Activated CD4-positive, alpha-beta T cell treated with anti-CD3 and anti-CD28 coated beads, Interleukin-2, amount 10 ng/mL, durations not matched to agents 24 days and 14 days (primary cell): ENCODE results near the gene TBCA. TPM values are rescaled to one million over a fixed set of nuclear protein-coding genes. Genes with fewer than 3 reads are reported as not detected.

Experiments used
- DNase-seq: peaks from one replicate; pipeline ENCODE4 v3.0.0; 2022
- H3K27ac Mint-ChIP-seq: one replicate; pipeline ENCODE4 v1.8.0; 2022; ENCODE audit warnings: mild to moderate bottlenecking, mixed read lengths
- H3K27me3 Mint-ChIP-seq: one replicate; pipeline ENCODE4 v1.8.0; 2022; ENCODE audit warnings: mixed read lengths
- H3K36me3 Mint-ChIP-seq: one replicate; pipeline ENCODE4 v1.8.0; 2022; ENCODE audit warnings: low read depth, mild to moderate bottlenecking, mixed read lengths
- H3K4me1 Mint-ChIP-seq: one replicate; pipeline ENCODE4 v1.8.0; 2021; ENCODE audit warnings: mixed read lengths
- H3K4me3 Mint-ChIP-seq: one replicate; pipeline ENCODE4 v1.8.0; 2022; ENCODE audit warnings: mild to moderate bottlenecking, moderate library complexity, mixed read lengths
- H3K9me3 Mint-ChIP-seq: one replicate; pipeline ENCODE4 v1.8.0; 2021; ENCODE audit warnings: mixed read lengths
- intact Hi-C: fragments of 100-400 bp; cut with micrococcal nuclease; formaldehyde crosslinking; loops from one replicate; pipeline ENCODE4 v1.15.1; 2023
- total RNA-seq: library from RNA; stranded (reverse); gene quantifications from 2 replicates; pipeline ENCODE4 v1.2.3, GENCODE V29; 2022

Gene TBCA
- total RNA-seq, 1 donor from 2014 or later = 207 TPM

DNA sequence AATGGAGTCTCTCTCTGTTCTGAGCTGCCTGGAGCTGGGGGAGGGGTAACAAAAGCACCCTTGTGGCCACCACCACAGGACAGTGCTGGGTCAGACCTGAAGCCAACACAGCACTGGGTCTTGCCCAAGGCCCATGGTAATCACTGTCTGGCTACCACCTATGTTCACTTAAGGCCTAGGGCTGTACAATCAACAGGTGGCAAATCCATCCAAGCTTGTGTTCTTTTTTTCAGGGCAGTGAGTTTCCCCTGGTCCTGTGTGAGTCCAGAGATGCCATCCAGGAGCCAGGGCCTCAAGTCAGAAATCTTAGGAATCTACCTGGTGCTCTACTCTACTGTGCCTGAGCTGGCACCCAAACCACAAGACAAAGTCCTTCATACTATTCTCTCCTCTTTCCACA is 117.5 kb downstream of the TBCA start:
- H3K27me3 Mint-ChIP-seq = peaks cover 43% of the 10 kb centered on the region
- H3K4me1 Mint-ChIP-seq = peaks cover 1% of the 10 kb centered on the region
- DNase-seq = no peak
- intact Hi-C loops = no loop called here
- H3K27ac Mint-ChIP-seq = no peak overlapping the region
- no peak overlapping the region for H3K4me3 Mint-ChIP-seq
- H3K9me3 Mint-ChIP-seq = no peaks in the 10 kb centered on the region
- no peaks in the 10 kb centered on the region for H3K36me3 Mint-ChIP-seq

DNA sequence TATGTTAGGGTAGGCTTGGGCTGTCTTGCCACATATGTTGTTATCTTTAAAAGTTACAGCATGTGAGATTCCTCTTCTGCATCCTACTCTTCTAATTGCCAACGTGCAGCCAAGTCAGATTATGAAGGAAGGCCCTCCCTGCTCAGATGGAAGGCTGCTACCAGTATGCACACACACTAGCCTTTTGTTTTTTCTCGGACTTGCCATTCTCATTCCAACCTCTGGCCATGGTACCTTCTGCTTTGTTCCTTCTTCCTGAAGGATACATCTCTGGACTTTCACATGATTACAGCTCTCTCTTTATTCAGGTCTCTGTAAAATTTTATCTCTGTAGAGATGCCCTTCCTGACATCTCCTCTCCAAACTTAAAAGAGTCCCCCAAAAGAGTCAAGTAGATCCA is 124.8 kb downstream of the TBCA start:
- H3K36me3 Mint-ChIP-seq = no peaks in the 10 kb centered on the region
- intact Hi-C loops = no loop called here
- H3K27ac Mint-ChIP-seq = no peak overlapping the region
- H3K4me1 Mint-ChIP-seq = no peaks in the 10 kb centered on the region
- no peak overlapping the region for H3K4me3 Mint-ChIP-seq
- H3K27me3 Mint-ChIP-seq = peaks cover 68% of the 10 kb centered on the region
- no peak for DNase-seq
- no peaks in the 10 kb centered on the region for H3K9me3 Mint-ChIP-seq

DNA sequence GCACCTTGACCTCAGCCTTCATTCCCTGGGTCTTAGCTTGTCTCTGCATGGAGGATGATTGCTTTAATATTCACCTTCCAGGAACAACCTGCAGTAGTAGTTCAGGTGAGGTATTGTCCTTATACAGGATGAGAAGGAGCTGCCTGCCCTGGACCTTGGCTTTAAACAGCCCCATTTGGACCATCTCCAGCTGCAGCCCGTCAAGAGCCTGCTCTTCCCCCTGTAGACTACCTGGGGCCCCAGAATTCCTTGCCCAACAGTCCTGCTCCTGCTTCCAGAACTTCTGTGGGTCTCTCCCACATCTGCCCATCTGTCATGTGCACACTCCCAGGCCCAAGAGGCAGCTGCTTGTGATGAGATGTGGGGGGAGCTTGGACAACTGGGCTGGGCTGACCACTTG is 125.5 kb downstream of the TBCA start:
- Mint-ChIP-seq H3K27ac (no peak overlapping the region), H3K9me3 (no peaks in the 10 kb centered on the region), H3K36me3 (no peaks in the 10 kb centered on the region), H3K27me3 (peaks cover 70% of the 10 kb centered on the region), H3K4me1 (no peaks in the 10 kb centered on the region), H3K4me3 (no peak overlapping the region)
- intact Hi-C loops = no loop called here
- no peak for DNase-seq

DNA sequence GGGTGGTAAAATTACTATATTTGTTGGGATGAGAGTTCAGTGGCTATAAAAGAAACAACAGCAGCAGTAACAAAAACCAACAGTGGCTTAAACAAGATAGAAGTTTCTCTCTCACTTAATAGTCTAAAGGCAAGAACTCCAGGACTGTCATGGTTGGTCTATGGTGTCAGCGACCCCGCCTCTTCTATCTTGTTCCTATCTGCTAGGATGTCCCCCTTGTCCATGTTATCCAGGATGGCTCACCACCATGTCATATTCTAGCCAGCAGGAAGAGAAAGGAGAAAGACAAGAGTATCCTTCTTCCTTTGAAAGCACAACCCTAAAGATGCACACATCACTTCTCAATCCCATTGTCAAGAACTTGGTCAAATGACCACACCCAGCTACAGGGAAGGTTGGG is 126.4 kb downstream of the TBCA start:
- H3K27ac Mint-ChIP-seq = no peak overlapping the region
- no peaks in the 10 kb centered on the region for H3K36me3 Mint-ChIP-seq
- peaks cover 3% of the 10 kb centered on the region for H3K4me1 Mint-ChIP-seq
- peaks cover 70% of the 10 kb centered on the region for H3K27me3 Mint-ChIP-seq
- intact Hi-C loops = loop anchor here (5.0 to 10.0 kb wide), 3 partner anchors 128 to 645 kb away; partner anchors contain the start of genes AP3B1 and TBCA
- DNase-seq = no peak
- no peak overlapping the region for H3K4me3 Mint-ChIP-seq
- H3K9me3 Mint-ChIP-seq = no peaks in the 10 kb centered on the region

DNA sequence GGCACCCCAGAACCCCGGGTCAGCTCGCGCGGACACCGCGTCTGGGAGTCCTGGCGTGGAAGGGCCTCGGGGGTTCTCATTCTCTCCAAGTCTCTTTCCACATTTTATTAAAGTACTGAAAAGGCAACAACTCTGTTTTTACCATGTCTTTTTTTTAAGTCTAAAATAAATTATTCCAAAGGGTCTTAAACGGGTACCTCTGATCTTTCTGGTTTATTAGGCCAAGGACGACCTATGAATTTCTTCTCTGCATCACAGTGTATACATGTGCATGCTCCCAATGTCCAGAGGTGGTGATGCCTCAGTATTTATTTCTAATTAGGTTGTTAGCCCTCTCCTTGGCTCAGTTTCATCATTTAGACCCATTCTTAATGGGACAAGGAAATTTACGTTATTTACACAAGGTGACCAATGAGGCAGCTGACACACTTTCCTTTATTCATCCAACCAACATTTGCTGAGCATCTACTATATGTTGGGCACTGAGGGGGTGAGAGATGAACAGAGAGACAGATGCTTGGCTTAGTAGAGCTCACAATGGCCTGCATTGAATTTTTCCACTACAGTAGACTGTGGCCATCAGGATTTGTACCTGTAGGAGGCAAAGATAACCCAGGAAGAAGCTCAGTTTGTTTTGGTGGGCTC is 130.0 kb downstream of the TBCA start:
- no peak for DNase-seq
- H3K9me3 Mint-ChIP-seq = peaks cover 6% of the 10 kb centered on the region
- intact Hi-C loops = loop anchor here (1.0 to 10.0 kb wide), 6 partner anchors 13 to 649 kb away; partner anchors contain the start of genes AP3B1 and TBCA
- H3K4me3 Mint-ChIP-seq = no peak overlapping the region
- H3K27ac Mint-ChIP-seq = no peak overlapping the region
- H3K27me3 Mint-ChIP-seq = peaks cover 83% of the 10 kb centered on the region
- H3K36me3 Mint-ChIP-seq = peaks cover 5% of the 10 kb centered on the region
- peaks cover 10% of the 10 kb centered on the region for H3K4me1 Mint-ChIP-seq

DNA sequence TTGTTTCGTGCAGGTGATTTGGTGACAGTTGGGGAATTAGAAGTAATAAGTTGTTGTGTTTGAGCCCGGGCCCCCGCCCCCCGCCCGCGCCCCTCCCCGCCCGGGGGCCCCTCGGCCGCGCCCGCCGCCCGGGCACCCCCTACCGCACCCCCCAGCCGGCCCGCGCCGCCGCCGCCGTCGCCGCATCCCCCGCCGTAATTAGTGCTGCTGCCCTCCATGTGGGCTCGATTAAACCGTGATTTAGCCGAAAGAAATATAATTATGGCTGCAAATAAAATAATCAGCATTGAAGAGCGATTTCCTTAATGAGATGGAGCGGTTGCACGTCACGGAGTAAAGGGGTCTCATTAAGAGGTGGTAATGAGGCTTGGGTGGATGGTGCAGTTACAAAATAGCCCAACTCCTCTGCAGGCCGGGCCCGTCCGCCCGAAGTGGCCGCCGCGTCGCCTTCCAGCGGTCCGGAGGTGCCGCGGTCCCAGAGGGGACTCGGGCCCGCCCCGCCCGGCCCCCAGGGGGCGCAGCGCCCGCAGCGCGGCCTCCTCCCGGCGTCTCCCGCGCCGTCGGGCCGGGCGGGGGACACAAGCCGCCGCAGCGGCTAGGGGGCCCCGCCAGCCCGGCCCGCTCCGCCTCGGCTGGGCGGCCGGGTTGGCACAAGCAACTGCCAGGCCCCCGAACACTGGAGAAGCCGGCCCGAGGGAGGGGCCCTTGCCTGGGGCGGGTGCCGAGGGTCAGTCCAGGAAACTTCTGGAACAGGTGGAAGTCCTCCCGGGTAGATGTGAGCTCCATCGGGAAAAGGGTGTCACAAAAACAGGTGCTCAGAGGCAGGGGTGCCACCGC is 130.8 kb downstream of the TBCA start:
- DNase-seq = peak; percentile 80
- intact Hi-C loops = loop anchor here (1.0 to 10.0 kb wide), 5 partner anchors 12 to 649 kb away; partner anchors contain the start of genes AP3B1 and TBCA
- Mint-ChIP-seq H3K4me3 (peak overlapping the region; percentile 36), H3K27me3 (peaks cover 85% of the 10 kb centered on the region), H3K36me3 (peaks cover 5% of the 10 kb centered on the region), H3K4me1 (peaks cover 10% of the 10 kb centered on the region), H3K27ac (no peak overlapping the region), H3K9me3 (peaks cover 6% of the 10 kb centered on the region)

DNA sequence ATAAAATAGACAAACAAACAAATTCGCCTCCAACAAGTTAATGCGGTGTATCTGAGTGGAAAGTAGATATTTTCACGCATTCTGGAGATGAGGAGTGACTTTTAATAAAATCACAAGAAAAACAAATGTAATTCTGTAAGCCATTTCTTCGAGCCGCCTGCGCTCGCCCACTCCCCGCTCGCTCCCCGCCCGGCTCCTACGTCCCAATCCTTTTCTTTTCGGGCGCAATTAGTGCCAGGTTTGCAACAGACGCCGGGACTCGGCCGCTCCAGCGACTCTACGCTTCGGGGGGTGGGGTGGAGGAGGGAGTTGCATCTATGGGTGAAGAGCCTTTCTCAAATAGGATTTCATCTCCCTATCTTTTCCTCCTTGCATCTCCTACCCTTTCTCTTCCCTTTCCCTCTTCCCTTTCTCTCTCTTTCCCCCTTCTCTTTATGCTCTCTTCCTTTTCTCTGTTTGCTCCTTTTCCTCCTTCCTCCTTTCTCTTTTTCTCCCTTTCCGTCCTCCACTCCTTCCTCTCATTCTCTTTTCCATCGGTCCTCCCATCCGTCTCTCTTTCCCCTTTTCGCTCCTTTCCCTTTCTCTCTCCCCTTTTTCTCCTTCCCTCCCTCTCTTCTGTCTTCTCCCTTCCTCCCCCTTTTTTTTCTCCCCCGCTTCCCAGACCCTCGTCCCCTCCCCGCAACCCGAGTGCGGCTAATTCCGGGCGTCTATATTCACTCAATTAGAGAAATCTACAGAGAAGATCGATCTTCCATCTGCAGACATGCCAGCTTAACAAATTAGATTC is 131.6 kb downstream of the TBCA start:
- peaks cover 5% of the 10 kb centered on the region for H3K36me3 Mint-ChIP-seq
- H3K4me1 Mint-ChIP-seq = peaks cover 12% of the 10 kb centered on the region
- peaks cover 6% of the 10 kb centered on the region for H3K9me3 Mint-ChIP-seq
- H3K27ac Mint-ChIP-seq = peak overlapping the region; percentile 36
- DNase-seq = no peak
- peaks cover 86% of the 10 kb centered on the region for H3K27me3 Mint-ChIP-seq
- H3K4me3 Mint-ChIP-seq = peak overlapping the region; percentile 20
- intact Hi-C loops = loop anchor here (1.0 to 10.0 kb wide), 5 partner anchors 11 to 650 kb away; partner anchors contain the start of genes AP3B1 and TBCA

DNA sequence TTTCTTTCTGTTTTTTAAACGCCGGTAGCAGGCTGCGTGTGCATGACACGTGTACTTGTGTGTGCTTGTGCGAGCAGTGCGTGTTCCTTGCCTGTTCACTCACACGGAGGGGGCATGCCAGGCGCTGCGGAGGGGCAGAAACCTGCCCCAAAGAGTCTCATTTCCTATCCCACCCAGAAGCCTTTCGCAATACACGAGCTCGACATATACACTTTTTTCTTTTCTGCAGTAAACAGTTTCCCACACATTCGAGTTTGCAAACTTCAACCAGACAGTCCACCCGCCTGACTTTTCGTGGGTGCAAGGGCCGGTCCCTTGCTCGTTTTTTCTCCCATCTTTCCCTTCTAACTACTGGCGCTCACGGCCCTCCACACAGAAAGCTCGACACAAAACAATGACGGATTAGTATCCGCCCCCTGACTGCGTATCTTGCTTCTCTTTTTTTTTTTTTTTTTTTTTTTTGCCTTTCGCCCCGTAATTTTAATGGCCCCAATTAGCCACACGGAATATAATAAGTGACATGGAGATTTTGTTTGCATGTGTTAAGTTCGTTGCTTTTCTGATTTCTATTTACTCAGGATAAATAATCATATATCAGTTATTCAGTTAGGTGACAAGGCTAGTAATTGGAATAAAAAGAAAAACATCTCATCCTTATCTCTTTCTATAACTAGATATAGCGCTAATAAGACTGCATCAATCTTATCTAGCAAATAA is 132.3 kb downstream of the TBCA start:
- H3K27ac Mint-ChIP-seq = peak overlapping the region; percentile 41
- intact Hi-C loops = loop anchor here (2.0 to 10.0 kb wide), 3 partner anchors 199 to 651 kb away; partner anchors contain the start of gene AP3B1

DNA sequence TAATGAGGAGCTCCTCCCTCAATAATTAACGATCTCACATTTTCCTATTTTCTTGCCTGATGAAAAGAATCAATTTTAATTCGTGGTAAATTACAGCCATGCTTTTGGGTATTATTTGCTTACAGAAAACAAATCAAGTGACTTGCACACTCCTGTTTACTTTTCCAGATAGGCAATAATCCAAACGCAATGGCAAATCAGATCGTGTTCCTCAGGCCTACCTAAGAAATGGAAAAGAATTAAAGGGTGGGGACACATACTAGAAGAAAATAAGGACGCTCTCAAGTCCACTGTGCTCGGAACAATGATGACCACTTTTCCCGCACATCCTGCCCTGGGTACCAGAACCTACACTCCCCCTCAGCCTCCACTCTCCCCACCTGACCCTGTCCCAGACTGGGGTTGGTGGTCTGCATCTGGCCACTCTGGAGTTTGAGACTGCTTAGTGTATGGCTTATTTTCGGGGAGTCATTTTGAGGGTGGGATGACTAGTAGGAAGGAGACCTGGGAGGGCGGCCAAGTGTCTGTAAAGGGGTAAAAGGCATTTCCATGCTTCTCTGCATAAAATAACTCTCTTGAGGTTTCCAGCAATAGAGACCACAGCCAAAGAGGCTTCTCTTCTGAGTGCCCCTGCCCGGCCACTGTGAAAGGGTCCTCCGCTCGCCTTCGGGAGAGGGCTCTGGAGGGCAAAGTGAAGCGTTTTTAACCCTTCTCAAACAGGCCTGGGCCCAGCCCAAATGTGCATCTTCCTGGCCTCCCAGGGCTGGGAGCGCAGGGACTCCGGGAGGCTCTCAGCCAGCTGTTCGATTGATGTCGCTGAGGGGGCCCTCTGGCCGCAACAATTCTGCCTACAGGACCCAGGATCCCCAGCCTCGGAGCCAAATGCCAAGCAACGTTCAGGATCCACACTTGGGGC is 133.1 kb downstream of the TBCA start:
- DNase-seq = no peak
- intact Hi-C loops = loop anchor here (10.0 kb wide), 2 partner anchors 622 to 652 kb away; partner anchors contain the start of gene AP3B1
- Mint-ChIP-seq H3K36me3 (peaks cover 5% of the 10 kb centered on the region), H3K9me3 (peaks cover 6% of the 10 kb centered on the region), H3K27me3 (peaks cover 83% of the 10 kb centered on the region), H3K27ac (peak overlapping the region; percentile 21), H3K4me1 (peaks cover 12% of the 10 kb centered on the region), H3K4me3 (no peak overlapping the region)

More for the DNA sequence above, 132.3 kb downstream of the TBCA start:
- peaks cover 6% of the 10 kb centered on the region for H3K9me3 Mint-ChIP-seq
- peaks cover 5% of the 10 kb centered on the region for H3K36me3 Mint-ChIP-seq
- H3K4me1 Mint-ChIP-seq = peaks cover 12% of the 10 kb centered on the region
- H3K27me3 Mint-ChIP-seq = peaks cover 89% of the 10 kb centered on the region
- no peak for DNase-seq
- H3K4me3 Mint-ChIP-seq = no peak overlapping the region

DNA sequence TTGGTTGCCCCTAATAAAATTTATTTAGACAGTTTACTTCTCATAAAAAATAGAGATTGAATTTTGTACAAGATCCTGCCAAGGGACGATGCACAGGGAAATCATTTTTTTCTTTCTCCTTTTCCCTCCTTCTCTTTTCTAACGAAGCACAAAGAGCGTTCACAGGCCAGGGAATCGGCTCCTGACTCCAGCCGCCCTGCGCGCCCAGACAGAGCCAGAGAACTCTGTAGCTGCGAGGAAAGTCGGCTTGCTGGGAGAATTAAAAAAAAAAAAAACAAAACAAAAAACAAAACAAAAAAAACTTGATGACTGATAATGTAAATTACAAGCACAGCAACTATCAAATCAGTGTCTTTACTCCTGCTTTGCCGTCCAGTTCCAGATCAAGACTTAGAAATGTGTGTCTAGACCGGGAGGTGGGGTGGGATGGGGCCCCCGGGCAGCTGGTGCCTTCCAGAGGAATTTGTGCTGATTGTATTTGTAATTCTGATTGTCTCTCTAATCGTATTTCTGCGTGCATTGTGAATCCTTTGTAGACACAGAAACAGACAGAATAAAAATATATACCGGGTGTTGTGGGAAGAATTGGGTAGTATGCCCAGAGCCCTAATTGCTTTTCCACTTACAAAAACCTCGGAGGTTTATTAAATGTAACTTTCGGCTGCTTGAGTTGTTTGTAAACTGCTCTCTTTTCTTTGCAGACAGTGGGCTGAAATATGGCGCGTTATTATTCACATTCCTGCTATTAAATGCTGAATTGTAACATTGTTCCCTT is 134.0 kb downstream of the TBCA start:
- peaks cover 17% of the 10 kb centered on the region for H3K4me1 Mint-ChIP-seq

DNA sequence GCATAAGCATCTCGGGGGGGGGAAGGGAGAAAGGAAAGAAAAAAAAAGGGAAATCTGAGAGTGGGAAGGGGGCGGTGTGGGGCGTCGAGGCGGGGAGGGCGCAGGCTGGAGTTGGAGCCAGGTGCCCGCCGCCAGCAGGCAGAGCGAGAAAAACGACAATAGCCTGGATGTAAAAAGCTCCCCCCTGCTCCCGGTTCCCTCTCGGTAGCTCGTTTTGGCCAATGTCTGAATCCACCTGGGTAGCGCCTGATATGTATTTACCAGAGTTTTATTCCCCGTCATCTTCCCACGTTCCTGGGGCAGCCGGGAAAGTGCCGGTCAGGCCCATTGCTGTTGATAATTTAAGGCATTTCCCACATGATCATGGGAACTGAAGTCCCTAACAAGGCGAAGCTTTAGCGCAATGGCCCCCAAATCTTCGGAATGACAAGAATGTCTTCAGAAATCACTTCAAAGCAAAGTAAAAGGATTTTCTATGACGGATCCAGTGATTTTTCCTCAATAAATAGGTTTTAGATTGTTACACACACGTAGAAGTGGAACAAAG is 134.7 kb downstream of the TBCA start:
- intact Hi-C loops = loop anchor here (1.0 to 10.0 kb wide), 3 partner anchors 11 to 653 kb away; partner anchors contain the start of gene AP3B1
- Mint-ChIP-seq H3K36me3 (peaks cover 11% of the 10 kb centered on the region), H3K4me3 (no peak overlapping the region), H3K27me3 (peaks cover 80% of the 10 kb centered on the region), H3K4me1 (peaks cover 17% of the 10 kb centered on the region), H3K27ac (peak overlapping the region; percentile 45), H3K9me3 (peaks cover 15% of the 10 kb centered on the region)
- no peak for DNase-seq

More for the DNA sequence above, 134.0 kb downstream of the TBCA start:
- Mint-ChIP-seq H3K27me3 (peaks cover 83% of the 10 kb centered on the region), H3K27ac (peak overlapping the region; percentile 29), H3K36me3 (peaks cover 11% of the 10 kb centered on the region), H3K4me3 (no peak overlapping the region), H3K9me3 (peaks cover 13% of the 10 kb centered on the region)
- DNase-seq = no peak
- intact Hi-C loops = loop anchor here (1.0 to 10.0 kb wide), 3 partner anchors 12 to 653 kb away; partner anchors contain the start of gene AP3B1
